Activated naive CD8-positive, alpha-beta T cell treated with anti-CD3 and anti-CD28 coated beads for 36 hours (primary cell): ENCODE measurements around the gene OTUD4. TPM values are rescaled to one million over a fixed set of nuclear protein-coding genes. Genes with fewer than 3 reads are reported as not detected.

Experiments
- DNase-seq: peaks from one replicate; pipeline ENCODE4 v3.0.0; 2021
- H3K27ac Mint-ChIP-seq: one replicate; pipeline ENCODE4 v1.8.0; 2022; ENCODE audit warnings: mild to moderate bottlenecking, moderate library complexity, mixed read lengths
- H3K27me3 Mint-ChIP-seq: one replicate; pipeline ENCODE4 v1.8.0; 2022; ENCODE audit warnings: mild to moderate bottlenecking, mixed read lengths
- H3K36me3 Mint-ChIP-seq: one replicate; pipeline ENCODE4 v1.8.0; 2021; ENCODE audit warnings: mild to moderate bottlenecking, mixed read lengths
- H3K4me1 Mint-ChIP-seq: one replicate; pipeline ENCODE4 v1.8.0; 2021; ENCODE audit warnings: mixed read lengths
- H3K4me3 Mint-ChIP-seq: one replicate; pipeline ENCODE4 v1.8.0; 2022; ENCODE audit warnings: mild to moderate bottlenecking, moderate library complexity, mixed read lengths
- H3K9me3 Mint-ChIP-seq: one replicate; pipeline ENCODE4 v1.8.0; 2022; ENCODE audit warnings: mixed read lengths
- total RNA-seq, 2 experiments: library from RNA; stranded (reverse); gene quantifications; one replicate each; pipeline ENCODE4 v1.2.3, GENCODE V29; 2021

OTUD4 gene
- total RNA-seq, 2 experiments from 2014 or later = 54.5 to 59.0 TPM

DNA sequence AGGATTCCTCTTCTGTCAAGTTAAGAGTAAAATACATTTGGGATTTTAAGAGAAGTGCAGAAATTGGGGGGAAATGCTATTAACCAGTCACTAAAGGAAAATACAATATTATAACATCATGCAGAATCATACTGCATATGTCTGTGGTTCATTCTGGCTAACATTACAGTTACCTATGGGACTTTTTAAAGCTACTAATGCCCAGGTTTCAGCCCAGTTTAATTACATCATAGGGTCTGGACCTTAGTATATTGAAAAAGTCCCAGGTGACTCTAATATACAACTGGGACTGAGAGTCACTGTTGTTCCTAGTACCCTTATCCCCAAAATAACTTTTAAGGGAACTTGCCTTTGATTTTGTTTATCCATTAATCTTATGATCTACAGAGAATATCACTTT lies 72.3 kb downstream of the OTUD4 start:
- Mint-ChIP-seq H3K9me3 (no peaks in the 10 kb centered on the region), H3K4me1 (peaks cover 23% of the 10 kb centered on the region), H3K36me3 (peaks cover 21% of the 10 kb centered on the region), H3K27me3 (no peaks in the 10 kb centered on the region), H3K27ac (no peak overlapping the region), H3K4me3 (no peak overlapping the region)
- no peak for DNase-seq

DNA sequence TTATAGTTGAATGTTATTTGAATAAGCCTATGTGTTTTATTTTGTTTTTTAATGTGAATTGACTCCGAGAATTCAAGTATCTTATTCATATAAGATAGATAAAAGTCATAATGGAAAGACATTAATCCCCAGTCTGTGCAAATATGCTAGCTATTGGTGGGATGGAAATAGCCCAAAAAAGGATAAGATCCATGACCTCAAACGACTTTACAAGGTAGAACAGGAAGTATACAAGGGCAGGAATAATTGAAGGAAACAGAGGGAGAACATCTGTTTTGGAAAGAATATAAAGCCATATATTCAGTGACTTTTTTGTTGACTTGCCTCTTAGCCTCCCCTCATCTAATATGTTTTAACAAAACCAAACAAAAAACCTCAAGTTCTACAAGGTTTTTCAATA lies 73.3 kb downstream of the OTUD4 start:
- peaks cover 12% of the 10 kb centered on the region for H3K36me3 Mint-ChIP-seq
- no peaks in the 10 kb centered on the region for H3K9me3 Mint-ChIP-seq
- H3K27me3 Mint-ChIP-seq = no peaks in the 10 kb centered on the region
- H3K4me3 Mint-ChIP-seq = no peak overlapping the region
- peak overlapping the region; percentile 25 for H3K27ac Mint-ChIP-seq
- no peak for DNase-seq
- H3K4me1 Mint-ChIP-seq = peaks cover 20% of the 10 kb centered on the region

DNA sequence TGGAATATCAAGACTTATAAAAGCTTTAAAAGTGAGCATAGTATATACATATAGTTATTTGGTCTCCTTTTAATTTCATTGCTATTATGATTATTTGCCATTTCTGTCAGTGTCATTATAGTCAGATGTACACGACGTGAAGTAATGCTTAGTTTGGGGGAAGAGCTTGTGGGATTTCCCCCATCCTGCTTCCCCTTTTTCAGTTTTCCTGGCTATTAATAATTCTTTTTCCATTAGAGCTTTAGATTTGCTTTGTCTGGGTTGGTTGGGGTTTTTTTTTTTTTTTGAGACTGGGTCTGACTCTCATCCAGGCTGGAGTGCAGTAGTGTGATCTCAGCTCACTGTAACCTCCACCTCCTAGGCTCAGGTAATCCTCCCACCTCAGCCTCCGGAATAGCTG lies 76.9 kb downstream of the OTUD4 start:
- Mint-ChIP-seq H3K27me3 (no peaks in the 10 kb centered on the region), H3K36me3 (peaks cover 22% of the 10 kb centered on the region), H3K9me3 (no peaks in the 10 kb centered on the region), H3K27ac (no peak overlapping the region), H3K4me3 (no peak overlapping the region), H3K4me1 (peaks cover 21% of the 10 kb centered on the region)
- DNase-seq = no peak

DNA sequence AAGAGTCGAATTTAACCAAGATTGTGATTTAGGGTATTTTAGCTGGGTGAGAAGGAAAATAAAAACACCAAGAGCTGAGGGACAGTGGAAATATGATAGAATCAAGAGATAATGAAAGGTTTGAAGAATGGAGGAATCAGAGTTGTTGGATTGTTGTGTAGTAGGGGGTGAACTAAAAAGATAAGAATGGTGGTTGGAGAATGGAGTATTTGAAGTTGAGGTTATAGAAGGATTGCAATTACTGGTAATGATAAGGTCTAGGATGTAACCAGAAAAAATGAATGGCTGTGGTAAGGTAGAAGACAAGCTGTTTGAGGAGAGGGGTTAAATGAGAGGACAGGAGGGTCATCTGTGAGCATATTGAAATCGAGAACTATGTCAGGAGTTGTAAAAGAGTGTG lies 77.8 kb downstream of the OTUD4 start:
- Mint-ChIP-seq H3K4me1 (peaks cover 19% of the 10 kb centered on the region), H3K27ac (no peak overlapping the region), H3K4me3 (no peak overlapping the region), H3K27me3 (no peaks in the 10 kb centered on the region), H3K9me3 (no peaks in the 10 kb centered on the region), H3K36me3 (peaks cover 20% of the 10 kb centered on the region)
- DNase-seq = no peak

DNA sequence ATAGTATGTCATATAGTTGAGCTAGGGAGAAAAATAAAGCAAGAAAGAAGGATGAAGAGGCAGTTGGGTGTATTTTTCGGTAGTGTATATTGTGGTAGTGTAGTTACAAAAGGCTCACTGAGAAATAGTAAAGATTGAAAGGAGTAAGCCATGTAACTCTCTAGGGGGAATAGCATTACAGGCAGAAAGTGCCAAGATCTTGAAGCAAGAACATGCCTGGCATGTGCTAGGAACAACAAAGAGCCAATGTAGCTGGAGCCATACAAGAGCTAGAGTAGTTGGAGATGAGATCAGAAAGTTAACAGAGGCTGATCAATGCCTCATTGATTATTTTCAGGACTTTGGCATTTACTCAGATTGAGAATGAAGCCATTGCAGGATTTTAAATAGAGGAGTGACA lies 79.3 kb downstream of the OTUD4 start:
- Mint-ChIP-seq H3K4me3 (no peak overlapping the region), H3K4me1 (peaks cover 19% of the 10 kb centered on the region), H3K27me3 (no peaks in the 10 kb centered on the region), H3K36me3 (peaks cover 16% of the 10 kb centered on the region), H3K27ac (no peak overlapping the region), H3K9me3 (no peaks in the 10 kb centered on the region)
- no peak for DNase-seq

DNA sequence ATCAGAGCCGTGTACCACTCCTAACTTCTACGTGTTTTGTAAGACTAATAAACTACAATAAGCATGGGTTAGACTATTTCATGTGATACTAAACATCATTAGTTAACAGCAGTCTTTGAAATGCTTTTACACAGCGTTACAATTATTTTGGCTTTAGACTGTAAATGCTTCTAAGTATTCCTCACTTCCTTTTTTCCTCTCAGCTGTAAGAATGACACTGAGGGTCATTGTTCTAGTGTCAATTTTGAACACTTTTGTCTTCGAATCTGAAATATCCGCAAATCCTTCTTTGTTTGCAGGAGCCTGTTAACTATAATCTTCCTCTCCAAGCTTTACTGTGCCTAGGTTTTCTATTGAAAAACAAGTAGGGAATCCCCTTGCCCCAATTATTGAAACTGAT lies 80.7 kb downstream of the OTUD4 start:
- no peak for DNase-seq
- Mint-ChIP-seq H3K4me1 (peaks cover 23% of the 10 kb centered on the region), H3K9me3 (no peaks in the 10 kb centered on the region), H3K27me3 (no peaks in the 10 kb centered on the region), H3K36me3 (peaks cover 23% of the 10 kb centered on the region), H3K4me3 (peak overlapping the region; percentile 95), H3K27ac (peak overlapping the region; percentile 66)

DNA sequence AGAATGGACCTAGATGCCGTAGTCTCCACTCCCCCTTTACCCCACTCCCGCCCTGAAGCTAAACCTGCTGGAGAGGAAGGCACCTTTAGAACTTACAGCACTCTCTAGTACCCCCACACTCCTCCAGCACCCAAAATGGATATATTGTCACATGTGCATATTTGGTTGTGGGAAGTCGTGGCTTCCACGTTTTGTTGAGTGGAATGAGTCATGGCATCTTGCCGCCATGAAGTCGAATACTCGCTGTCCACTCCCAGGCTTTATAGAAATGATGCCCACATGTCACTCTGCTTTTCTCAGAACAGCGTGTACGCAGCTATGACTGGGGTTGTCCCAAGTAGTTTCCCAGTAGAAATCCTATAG lies 81.7 kb downstream of the OTUD4 start:
- Mint-ChIP-seq H3K36me3 (peaks cover 29% of the 10 kb centered on the region), H3K9me3 (no peaks in the 10 kb centered on the region), H3K4me3 (peak overlapping the region; percentile 95), H3K27me3 (no peaks in the 10 kb centered on the region), H3K27ac (peak overlapping the region; percentile 99), H3K4me1 (peaks cover 20% of the 10 kb centered on the region)
- DNase-seq = peak; percentile 47

DNA sequence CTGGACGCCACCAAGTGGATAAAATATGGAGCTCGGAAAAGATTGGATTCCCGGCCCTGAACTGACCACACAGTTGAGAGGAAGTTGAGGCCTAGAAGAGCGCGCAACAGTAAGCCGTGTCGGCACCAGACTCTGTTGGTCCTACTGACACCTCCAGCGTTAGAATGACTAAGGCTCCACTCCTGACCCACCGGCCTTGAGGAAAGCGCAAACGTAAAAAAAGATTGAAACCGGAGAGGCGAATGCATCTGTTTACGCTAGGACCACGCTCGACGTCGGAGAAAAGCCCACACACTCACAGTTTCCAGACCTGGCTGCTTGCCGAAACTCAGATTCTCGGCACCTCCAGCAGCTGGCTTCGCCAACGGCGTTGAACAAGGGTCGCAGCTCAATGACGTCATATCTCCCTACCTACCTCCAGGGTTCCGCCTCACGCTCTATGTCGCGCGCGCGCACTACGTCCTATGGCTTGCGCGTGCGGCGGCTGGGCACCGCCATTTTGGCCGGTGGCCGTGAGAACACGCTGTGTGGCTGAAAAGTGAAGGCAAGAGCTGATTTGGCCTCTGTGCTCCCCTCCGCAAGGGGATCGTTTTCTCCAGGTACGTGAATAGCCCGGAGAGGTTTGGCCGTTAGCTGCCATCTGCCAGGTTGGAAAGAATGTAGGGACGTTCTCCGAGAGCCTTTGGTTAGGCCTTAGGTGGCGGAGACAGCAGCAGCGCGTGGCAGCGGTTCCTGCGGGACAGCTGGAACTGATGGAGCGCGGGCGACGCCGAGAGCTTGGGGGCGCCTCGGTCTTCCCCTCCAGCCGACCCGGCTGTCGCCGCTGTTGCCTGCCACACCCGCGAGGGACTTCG lies 82.3 kb downstream of the OTUD4 start, which contains the start of the genes ABCE1 and ANAPC10:
ABCE1 (plus strand) TSS at position 491 of the 854 bp plus-strand sequence. CDS start 6,102 bp downstream, outside the sequence.
ANAPC10 (minus strand) TSS at position 376 of the 854 bp plus-strand sequence. CDS start 2,097 bp downstream, outside the sequence.
- DNase-seq = peak; percentile 95
- Mint-ChIP-seq H3K36me3 (peaks cover 33% of the 10 kb centered on the region), H3K9me3 (peaks cover 5% of the 10 kb centered on the region), H3K4me1 (peaks cover 18% of the 10 kb centered on the region), H3K27me3 (no peaks in the 10 kb centered on the region), H3K4me3 (peak within 1 kb of the TSS; percentile 95), H3K27ac (peak within 1 kb of the TSS; percentile 99)

DNA sequence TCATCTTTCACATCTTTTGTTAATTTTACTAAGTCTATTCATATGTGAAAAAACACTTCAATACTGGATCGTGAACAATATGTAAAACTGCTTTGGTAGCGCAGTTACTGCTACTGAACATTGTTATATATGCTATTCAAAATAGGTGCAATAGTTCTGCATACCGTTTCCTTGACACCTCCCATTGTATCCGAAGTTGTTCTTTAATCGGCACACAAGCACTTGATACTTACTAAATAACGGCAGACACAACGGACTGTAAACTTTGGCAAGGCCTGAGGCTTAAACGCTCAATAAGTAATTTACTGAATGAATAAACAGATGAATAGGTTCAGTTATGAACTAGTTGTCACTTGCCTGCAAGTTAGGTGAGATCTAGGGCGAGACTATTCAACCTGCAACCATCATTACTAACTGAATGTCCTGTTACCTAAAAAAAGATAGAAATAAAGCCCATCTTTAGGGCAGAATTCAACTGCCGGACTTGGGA lies 83.0 kb downstream of the OTUD4 start:
- Mint-ChIP-seq H3K9me3 (peaks cover 5% of the 10 kb centered on the region), H3K4me1 (peaks cover 18% of the 10 kb centered on the region), H3K27me3 (no peaks in the 10 kb centered on the region), H3K4me3 (peak overlapping the region; percentile 95), H3K36me3 (peaks cover 39% of the 10 kb centered on the region), H3K27ac (peak overlapping the region; percentile 99)
- no peak for DNase-seq

DNA sequence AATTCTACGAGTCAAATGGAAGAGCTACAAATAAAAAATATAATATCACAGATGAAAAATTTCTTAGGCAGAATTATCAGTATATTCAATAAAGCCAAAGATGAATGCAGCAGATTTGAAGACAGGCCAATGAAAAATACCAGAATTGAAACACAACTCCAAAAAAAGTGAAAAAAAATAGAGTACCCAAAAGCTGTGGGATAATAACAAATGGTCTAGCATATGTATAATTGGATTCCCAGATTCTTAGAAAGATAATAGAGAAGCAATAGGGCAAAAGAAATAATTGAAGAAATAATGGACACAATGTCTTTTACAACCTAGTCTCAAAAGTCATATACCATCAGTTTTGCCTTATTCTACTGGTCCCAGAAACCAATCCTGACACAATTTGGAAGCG lies 86.8 kb downstream of the OTUD4 start:
- peaks cover 49% of the 10 kb centered on the region for H3K36me3 Mint-ChIP-seq
- no peaks in the 10 kb centered on the region for H3K27me3 Mint-ChIP-seq
- peaks cover 19% of the 10 kb centered on the region for H3K4me1 Mint-ChIP-seq

DNA sequence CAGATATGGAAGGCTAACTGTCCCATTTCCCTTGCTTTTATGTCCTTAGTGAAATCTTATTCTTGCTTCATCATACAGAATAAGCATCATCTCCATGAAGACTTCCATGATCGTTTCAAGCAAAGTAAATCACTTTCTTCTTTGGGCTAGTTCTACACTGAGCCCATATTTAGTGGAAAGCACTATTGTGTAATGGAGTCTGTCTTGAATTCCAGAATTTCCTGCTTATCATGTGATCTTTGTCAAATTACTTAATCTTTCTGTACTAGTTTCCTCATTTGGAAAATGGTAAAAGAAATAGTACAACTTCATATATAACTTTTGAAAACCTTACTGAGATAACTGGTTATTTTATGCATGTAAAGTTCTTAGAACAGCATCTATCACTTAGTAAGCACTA lies 90.0 kb downstream of the OTUD4 start:
- DNase-seq = no peak
- peaks cover 5% of the 10 kb centered on the region for H3K9me3 Mint-ChIP-seq
- H3K36me3 Mint-ChIP-seq = peaks cover 60% of the 10 kb centered on the region
- no peak overlapping the region for H3K27ac Mint-ChIP-seq
- no peak overlapping the region for H3K4me3 Mint-ChIP-seq
- H3K4me1 Mint-ChIP-seq = peaks cover 16% of the 10 kb centered on the region
- no peaks in the 10 kb centered on the region for H3K27me3 Mint-ChIP-seq

More for the DNA sequence above, 86.8 kb downstream of the OTUD4 start:
- H3K9me3 Mint-ChIP-seq = peaks cover 5% of the 10 kb centered on the region
- no peak for DNase-seq
- no peak overlapping the region for H3K4me3 Mint-ChIP-seq
- no peak overlapping the region for H3K27ac Mint-ChIP-seq

DNA sequence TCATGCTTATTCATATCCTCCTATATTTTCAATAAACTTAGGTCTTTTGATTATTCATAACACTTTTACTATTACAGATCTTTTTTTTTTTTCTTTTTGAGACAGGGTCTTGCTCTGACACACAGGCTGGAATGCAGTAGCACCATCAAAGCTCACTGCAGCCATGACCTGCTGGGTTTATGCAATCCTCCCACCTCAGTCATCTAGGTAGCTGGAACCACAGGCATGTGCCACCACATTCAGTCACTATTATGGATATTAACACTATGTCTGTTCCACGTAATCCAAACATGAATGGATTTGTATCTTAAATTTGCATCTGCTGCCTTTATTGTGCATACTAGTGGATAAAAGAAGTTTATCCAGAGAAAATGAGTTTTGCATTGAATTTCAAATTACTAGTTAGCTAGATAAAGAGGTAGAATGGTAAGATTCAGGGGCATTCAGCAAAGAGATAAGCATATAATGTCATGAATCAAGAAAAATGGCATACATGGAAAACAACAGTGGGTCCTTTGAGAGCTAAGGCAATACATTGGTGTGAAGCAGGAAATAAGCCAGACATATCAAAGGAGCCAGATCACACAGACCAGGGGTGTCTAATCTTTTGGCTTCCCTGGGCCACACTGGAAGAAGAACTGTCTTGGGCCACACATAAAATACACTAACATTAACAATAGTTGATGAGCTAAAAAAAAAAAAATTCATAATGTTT lies 96.3 kb downstream of the OTUD4 start:
- Mint-ChIP-seq H3K4me3 (no peak overlapping the region), H3K36me3 (peaks cover 39% of the 10 kb centered on the region), H3K27me3 (no peaks in the 10 kb centered on the region), H3K4me1 (peaks cover 11% of the 10 kb centered on the region), H3K27ac (no peak overlapping the region), H3K9me3 (no peaks in the 10 kb centered on the region)
- no peak for DNase-seq
